B cell (primary cell): ENCODE data around the gene DDB1. TPM values are rescaled to one million over a fixed set of nuclear protein-coding genes. Genes with fewer than 3 reads are reported as not detected.

Source experiments
- ATAC-seq: fragments of 200-7000 bp; cut with Tn5 transposase; one replicate; pipeline ENCODE4 v1.10.0; 2021; ENCODE audit warnings: low read depth, mild to moderate bottlenecking, moderate number of reproducible peaks, moderate library complexity
- CTCF ChIA-PET: fragments of 350-600 bp; sonication (Branson Sonifier 250); formaldehyde crosslinking; loops from one replicate; lab custom pipeline; 2021; ENCODE audit warnings: antibody characterized with exemption, inconsistent platforms; lab: Charles Lee
- POLR2A ChIA-PET: fragments of 350-600 bp; sonication (Branson Sonifier 250); formaldehyde crosslinking; loops from one replicate; lab custom pipeline; 2021; ENCODE audit warnings: antibody characterized with exemption; lab: Charles Lee
- DNase-seq: peaks from one replicate; pipeline ENCODE4 v3.0.0; 2013
- H2AFZ ChIP-seq: 2 replicates; pipeline ENCODE4 v1.6.1; 2012; ENCODE audit warnings: mild to moderate bottlenecking, low read depth, low read length; ENCODE audit not compliant: insufficient read depth, poor library complexity, severe bottlenecking
- H3K27ac ChIP-seq, 2 donors: 1 replicate in 1 of 2; 2 replicates in 1 of 2; pipeline ENCODE4 v1.5.1; 2012 to 2013; ENCODE audit warnings: low read length in 2 of 2, mild to moderate bottlenecking in 2 of 2, moderate library complexity in 1 of 2
- H3K27me3 ChIP-seq, 4 experiments: fragments of 200-600 bp in 1 of 4; sonication (generic) in 1 of 4; replicated peaks in 1 of 4; 1 replicate in 2 of 4; 2 replicates in 2 of 4; pipeline versions ENCODE4 v1.6.1 to v1.7.0; 2013 to 2016; ENCODE audit warnings: low read length in 3 of 4, mild to moderate bottlenecking in 2 of 4, mixed read lengths in 1 of 4, moderate library complexity in 1 of 4; ENCODE audit not compliant: insufficient read depth in 4 of 4, control insufficient read depth in 3 of 4; ENCODE audit errors: control extremely low read depth in 1 of 4
- H3K36me3 ChIP-seq, 2 experiments: replicated peaks in 1 of 2; 1 replicate in 1 of 2; 2 replicates in 1 of 2; pipeline versions ENCODE4 v1.6.1 to v1.7.1; 2013; ENCODE audit warnings: low read length in 1 of 2; ENCODE audit not compliant: insufficient read depth in 2 of 2, control insufficient read depth in 1 of 2; ENCODE audit errors: control extremely low read depth in 1 of 2, extremely low read depth in 1 of 2
- H3K4me1 ChIP-seq, 2 donors: fragments of 200-600 bp in 1 of 2; sonication (generic) in 1 of 2; 1 replicate in 1 of 2; 2 replicates in 1 of 2; pipeline versions ENCODE4 v1.5.1 to v1.6.1; 2013 to 2017; ENCODE audit warnings: low read length in 2 of 2; ENCODE audit not compliant: control insufficient read depth in 2 of 2, insufficient read depth in 2 of 2
- H3K4me2 ChIP-seq: replicated peaks from 2 replicates; pipeline ENCODE3; 2012; ENCODE audit warnings: mild to moderate bottlenecking, low read depth, low read length; ENCODE audit not compliant: poor library complexity, severe bottlenecking
- H3K4me3 ChIP-seq, 5 experiments: fragments of 200-600 bp in 1 of 5; sonication (generic) in 1 of 5; 1 replicate in 3 of 5; 2 replicates in 2 of 5; pipeline versions ENCODE4 v1.5.1 to v1.7.0; 2011 to 2016; ENCODE audit warnings: low read length in 4 of 5, mild to moderate bottlenecking in 4 of 5, low read depth in 2 of 5, control low read depth in 1 of 5, moderate library complexity in 1 of 5; ENCODE audit not compliant: insufficient read depth in 1 of 5; ENCODE audit errors: control extremely low read depth in 1 of 5, extremely low read depth in 1 of 5
- H3K79me2 ChIP-seq: fragments of 200-600 bp; sonication (generic); one replicate; pipeline ENCODE4 v1.6.0; 2016; ENCODE audit warnings: low read length; ENCODE audit not compliant: control insufficient read depth, insufficient read depth
- H3K9ac ChIP-seq: fragments of 200-600 bp; sonication (generic); 2 replicates; pipeline ENCODE4 v1.6.1; 2017; ENCODE audit warnings: mild to moderate bottlenecking, low read length, moderate library complexity
- H3K9me3 ChIP-seq, 3 donors: one replicate each; pipeline versions ENCODE4 v1.6.1 to v1.7.1; 2013; ENCODE audit warnings: low read length in 2 of 3; ENCODE audit not compliant: control insufficient read depth in 2 of 3, insufficient read depth in 1 of 3; ENCODE audit errors: control extremely low read depth in 1 of 3
- H4K20me1 ChIP-seq: 2 replicates; pipeline ENCODE4 v1.6.0; 2012; ENCODE audit warnings: mild to moderate bottlenecking, low read length; ENCODE audit not compliant: insufficient read depth, control insufficient read depth, poor library complexity, severe bottlenecking
- H3K27ac Mint-ChIP-seq: one replicate; pipeline ENCODE4 v1.8.0; 2021; ENCODE audit warnings: mixed read lengths
- H3K27me3 Mint-ChIP-seq: one replicate; pipeline ENCODE4 v1.8.0; 2021; ENCODE audit warnings: mixed read lengths
- H3K4me1 Mint-ChIP-seq: one replicate; pipeline ENCODE4 v1.8.0; 2021; ENCODE audit warnings: mixed read lengths
- H3K4me3 Mint-ChIP-seq: one replicate; pipeline ENCODE4 v1.8.0; 2021; ENCODE audit warnings: mixed read lengths
- H3K9me3 Mint-ChIP-seq: one replicate; pipeline ENCODE4 v1.8.0; 2022; ENCODE audit warnings: mixed read lengths; ENCODE audit not compliant: insufficient read depth
- EZH2 ChIP-seq: IDR thresholded peaks from 2 replicates; pipeline ENCODE4 v1.6.1; 2012; ENCODE audit warnings: borderline replicate concordance, low read depth, mild to moderate bottlenecking, moderate library complexity, low read length; ENCODE audit not compliant: insufficient read depth, poor library complexity, severe bottlenecking
- WGBS: methylation state at CpG from one replicate; pipeline ENCODE4 v1.1.5; 2013; ENCODE audit warnings: missing lambda C conversion rate; ENCODE audit not compliant: insufficient coverage; 5-methylcytosine and 5-hydroxymethylcytosine counted together
- intact Hi-C: fragments of 100-400 bp; cut with micrococcal nuclease; formaldehyde crosslinking; loops from one replicate; pipeline ENCODE4 v1.10.0; 2022
- polyA plus RNA-seq: library from polyadenylated mRNA; depleted of rRNA; stranded (reverse); fragments of >200 nt; gene quantifications from 2 replicates; pipeline ENCODE4 v1.2.3, GENCODE V29; 2012
- total RNA-seq, 2 donors: library from RNA; stranded (reverse); fragments of 120-200 nt in 1 of 2; gene quantifications; 1 replicate in 1 of 2; 2 replicates in 1 of 2; pipeline versions ENCODE4 v1.2.3 to v1.2.4, GENCODE V29; 2013 to 2022
- TF ChIP-seq, protein P1 (sequence below): fragments of 200-600 bp; IDR thresholded peaks from one replicate; pipeline ENCODE4 v1.8.0; 2022; ENCODE audit warnings: antibody characterized with exemption, mild to moderate bottlenecking

DDB1 gene
- total and polyA plus RNA-seq, 2 donors (not counting 1 experiment from before 2014, with no cell fraction given) = 52.4 to 155 TPM

DNA sequence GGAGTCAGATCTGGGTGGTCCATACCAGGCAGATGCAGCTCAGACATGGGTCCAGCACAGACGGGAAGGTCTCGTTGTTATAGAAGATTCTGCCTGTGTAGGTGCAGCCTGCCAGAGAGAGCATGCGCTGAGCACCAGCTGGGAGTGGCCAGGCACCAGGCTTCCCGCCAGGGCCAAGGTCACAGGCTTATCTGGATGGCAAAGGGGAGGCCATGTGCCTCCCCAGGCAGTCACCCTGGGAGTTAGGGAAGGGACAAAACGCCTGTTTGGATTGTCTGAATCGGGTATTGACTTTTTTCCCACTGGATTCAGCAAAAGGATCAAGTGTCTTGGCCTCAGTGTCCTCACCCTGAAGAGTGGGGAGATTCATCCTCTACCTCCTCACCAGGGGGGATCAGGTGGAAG, 65.5 kb downstream of the DDB1 start:
- Mint-ChIP-seq H3K9me3 (no peaks in the 10 kb centered on the region), H3K4me3 (no peak overlapping the region), H3K27me3 (no peaks in the 10 kb centered on the region), H3K27ac (no peak overlapping the region), H3K4me1 (no peaks in the 10 kb centered on the region)
- Histone ChIP-seq H3K27me3 (no peaks in the 10 kb centered on the region), H3K79me2 (no peaks in the 10 kb centered on the region), H3K9me3 (no peaks in the 10 kb centered on the region), H4K20me1 (no peaks in the 10 kb centered on the region), H2AFZ (no peak overlapping the region), H3K4me1 (no peaks in the 10 kb centered on the region), H3K27ac (no peak overlapping the region), H3K4me2 (no peak overlapping the region), H3K4me3 (no peak overlapping the region), H3K9ac (no peak overlapping the region), H3K36me3 (no peaks in the 10 kb centered on the region)
- intact Hi-C loops = no loop called here
- 98% methylated on average over 4 of the region's 6 CpGs for WGBS
- ChIA-PET CTCF (no interaction called here), POLR2A (no interaction called here)
- no peak for DNase-seq
- ATAC-seq = no peak
- no peak for TF ChIP-seq EZH2
- TF ChIP-seq, protein P1, sequence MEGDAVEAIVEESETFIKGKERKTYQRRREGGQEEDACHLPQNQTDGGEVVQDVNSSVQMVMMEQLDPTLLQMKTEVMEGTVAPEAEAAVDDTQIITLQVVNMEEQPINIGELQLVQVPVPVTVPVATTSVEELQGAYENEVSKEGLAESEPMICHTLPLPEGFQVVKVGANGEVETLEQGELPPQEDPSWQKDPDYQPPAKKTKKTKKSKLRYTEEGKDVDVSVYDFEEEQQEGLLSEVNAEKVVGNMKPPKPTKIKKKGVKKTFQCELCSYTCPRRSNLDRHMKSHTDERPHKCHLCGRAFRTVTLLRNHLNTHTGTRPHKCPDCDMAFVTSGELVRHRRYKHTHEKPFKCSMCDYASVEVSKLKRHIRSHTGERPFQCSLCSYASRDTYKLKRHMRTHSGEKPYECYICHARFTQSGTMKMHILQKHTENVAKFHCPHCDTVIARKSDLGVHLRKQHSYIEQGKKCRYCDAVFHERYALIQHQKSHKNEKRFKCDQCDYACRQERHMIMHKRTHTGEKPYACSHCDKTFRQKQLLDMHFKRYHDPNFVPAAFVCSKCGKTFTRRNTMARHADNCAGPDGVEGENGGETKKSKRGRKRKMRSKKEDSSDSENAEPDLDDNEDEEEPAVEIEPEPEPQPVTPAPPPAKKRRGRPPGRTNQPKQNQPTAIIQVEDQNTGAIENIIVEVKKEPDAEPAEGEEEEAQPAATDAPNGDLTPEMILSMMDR = no peak

DNA sequence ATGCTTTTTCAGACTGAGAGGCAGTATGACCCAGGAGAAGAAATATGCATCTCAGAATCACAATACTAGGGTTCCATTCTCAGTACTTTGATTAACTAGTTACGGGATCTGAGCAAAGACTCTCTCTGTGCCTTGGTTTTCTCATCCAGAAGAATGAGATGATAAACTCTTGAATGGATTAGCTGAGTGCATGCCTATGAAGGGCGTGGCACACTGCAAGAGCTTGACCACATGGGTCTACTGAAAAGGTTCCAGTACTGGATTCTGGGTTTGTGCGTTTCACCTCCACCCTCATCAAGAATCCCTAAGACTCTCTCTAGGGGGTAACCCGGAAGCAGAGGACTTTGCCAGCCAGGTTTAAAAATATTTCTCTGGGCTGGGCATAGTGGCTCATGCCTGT, 66.3 kb downstream of the DDB1 start:
- H3K4me2 ChIP-seq = no peak overlapping the region
- no peak overlapping the region for H3K27ac ChIP-seq
- ATAC-seq = no peak
- H3K9me3 ChIP-seq = no peaks in the 10 kb centered on the region
- no peaks in the 10 kb centered on the region for H3K79me2 ChIP-seq
- intact Hi-C loops = no loop called here
- no peaks in the 10 kb centered on the region for H3K4me1 ChIP-seq
- H3K27me3 ChIP-seq = no peaks in the 10 kb centered on the region
- TF ChIP-seq, protein P1 = no peak
- TF ChIP-seq EZH2 = no peak
- H3K4me3 ChIP-seq = no peak overlapping the region
- H3K4me1 Mint-ChIP-seq = no peaks in the 10 kb centered on the region
- CTCF ChIA-PET = no interaction called here
- no peaks in the 10 kb centered on the region for H4K20me1 ChIP-seq
- no peak overlapping the region for H3K9ac ChIP-seq
- H2AFZ ChIP-seq = no peak overlapping the region
- H3K9me3 Mint-ChIP-seq = no peaks in the 10 kb centered on the region
- H3K27me3 Mint-ChIP-seq = no peaks in the 10 kb centered on the region
- no peak overlapping the region for H3K27ac Mint-ChIP-seq
- POLR2A ChIA-PET = no interaction called here
- H3K36me3 ChIP-seq = no peaks in the 10 kb centered on the region
- no peak overlapping the region for H3K4me3 Mint-ChIP-seq
- WGBS = 94% methylated on average over 3 of the region's 4 CpGs
- no peak for DNase-seq
